HL-60/S4 treated with retinoic acid at 250 ng/mL for 4 days and 3 days (cell line): ENCODE data around the gene SDK1.
"Not testable (repeated sequence)": the region's sequence is repeated elsewhere in the genome, so short reads cannot be mapped to it uniquely, and the experiment has no call there.

Experiments
- in situ Hi-C: fragments of 300-500 bp; cut with MboI; formaldehyde crosslinking; loops from 2 replicates; pipeline ENCODE4 v1.7.0; 2022; ENCODE audit warnings: low sequenced_read_pairs

Gene SDK1

DNA sequence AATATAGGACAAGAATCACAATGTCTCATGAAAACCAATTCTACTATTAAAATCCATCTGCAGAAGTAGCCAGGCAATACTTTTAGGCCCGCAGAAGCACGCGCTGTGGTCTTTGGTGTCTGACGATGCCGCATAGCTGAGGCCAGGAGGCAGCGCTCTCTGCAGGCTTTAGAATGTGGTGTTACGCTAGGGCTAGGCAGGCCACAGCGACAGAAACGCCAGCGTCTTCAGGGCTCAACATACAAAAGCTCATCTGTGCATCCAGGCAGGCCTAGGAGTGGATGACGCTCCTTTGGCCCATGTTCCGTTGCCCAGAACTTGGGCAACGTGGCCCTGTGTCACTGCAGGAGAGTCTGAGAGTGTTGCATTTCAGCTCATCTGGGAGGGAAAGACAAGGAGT is 779.9 kb downstream of the SDK1 start:
- in situ Hi-C loops: no loop called here

GRCh38 chr7:4083513-4083912 is 782.5 kb downstream of the SDK1 start:
- in situ Hi-C loops: no loop called here

DNA sequence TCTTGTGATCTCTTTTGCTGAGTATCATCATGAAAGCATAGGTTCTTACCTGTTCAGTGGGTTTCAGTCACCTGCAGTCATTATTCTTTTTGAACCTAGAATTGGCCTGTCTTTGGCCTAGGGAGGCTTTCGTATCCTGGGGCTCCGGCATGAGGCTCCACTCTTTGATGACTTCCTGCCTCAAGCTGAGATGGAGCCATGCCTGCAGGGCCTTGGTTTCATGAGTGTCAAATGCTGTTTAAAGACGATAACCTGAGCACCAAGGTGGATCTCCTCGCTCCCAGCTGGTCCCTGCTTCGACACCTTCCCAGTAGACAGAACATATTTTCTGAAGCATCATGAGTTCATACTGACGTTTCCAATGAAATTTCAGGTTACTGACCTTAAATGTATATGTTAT is 783.2 kb downstream of the SDK1 start:
- in situ Hi-C loops: no loop called here

GRCh38 chr7:4085937-4086691 is 785.1 kb downstream of the SDK1 start:
- in situ Hi-C loops: no loop called here

DNA sequence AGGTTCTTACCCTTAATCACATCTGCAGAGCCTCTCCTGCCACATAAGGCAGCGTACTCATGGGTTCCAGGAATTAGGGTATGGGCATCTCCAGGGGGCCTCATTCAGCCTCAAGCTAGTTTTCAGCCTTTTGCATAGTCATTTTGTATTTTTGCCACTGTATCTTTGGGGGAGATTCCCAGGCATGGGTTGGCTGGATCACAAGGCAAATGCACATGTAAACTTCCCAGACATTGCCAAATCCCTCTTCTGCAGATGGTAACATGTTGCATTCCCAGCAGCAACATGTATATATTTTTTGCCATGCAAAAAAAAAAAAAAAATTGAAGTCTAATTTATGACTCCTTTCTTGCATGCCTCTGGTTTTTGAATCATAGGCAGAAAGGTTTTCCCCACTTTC is 785.7 kb downstream of the SDK1 start:
- in situ Hi-C loops: no loop called here

- in situ Hi-C loops: no loop called here
These were observed 790.7 kb downstream of the SDK1 start for GRCh38 chr7:4091767-4092166.

GRCh38 chr7:4093035-4093434 is 792.0 kb downstream of the SDK1 start:
- in situ Hi-C loops: no loop called here

GRCh38 chr7:4093483-4093882 is 792.4 kb downstream of the SDK1 start:
- in situ Hi-C loops: no loop called here

DNA sequence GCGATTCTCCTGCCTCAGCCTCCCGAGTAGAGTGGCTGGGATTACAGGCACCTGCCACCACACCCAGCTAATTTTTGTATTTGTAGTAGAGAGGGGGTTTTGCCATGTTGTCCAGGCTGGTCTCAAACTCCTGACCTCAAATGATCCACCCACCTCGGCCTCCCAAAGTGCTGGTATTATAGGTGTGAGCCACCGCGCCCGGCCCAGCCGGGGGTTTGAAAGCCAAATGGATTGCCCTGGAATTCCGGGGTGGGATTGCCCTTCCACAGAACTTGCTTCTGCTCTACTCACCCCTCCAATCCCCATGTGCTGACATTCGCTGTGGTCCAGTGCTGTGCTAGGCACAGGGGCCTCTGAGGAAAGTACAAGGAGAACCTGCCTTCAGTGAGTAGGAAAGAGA is 793.1 kb downstream of the SDK1 start:
- in situ Hi-C loops: not testable (repeated sequence)

DNA sequence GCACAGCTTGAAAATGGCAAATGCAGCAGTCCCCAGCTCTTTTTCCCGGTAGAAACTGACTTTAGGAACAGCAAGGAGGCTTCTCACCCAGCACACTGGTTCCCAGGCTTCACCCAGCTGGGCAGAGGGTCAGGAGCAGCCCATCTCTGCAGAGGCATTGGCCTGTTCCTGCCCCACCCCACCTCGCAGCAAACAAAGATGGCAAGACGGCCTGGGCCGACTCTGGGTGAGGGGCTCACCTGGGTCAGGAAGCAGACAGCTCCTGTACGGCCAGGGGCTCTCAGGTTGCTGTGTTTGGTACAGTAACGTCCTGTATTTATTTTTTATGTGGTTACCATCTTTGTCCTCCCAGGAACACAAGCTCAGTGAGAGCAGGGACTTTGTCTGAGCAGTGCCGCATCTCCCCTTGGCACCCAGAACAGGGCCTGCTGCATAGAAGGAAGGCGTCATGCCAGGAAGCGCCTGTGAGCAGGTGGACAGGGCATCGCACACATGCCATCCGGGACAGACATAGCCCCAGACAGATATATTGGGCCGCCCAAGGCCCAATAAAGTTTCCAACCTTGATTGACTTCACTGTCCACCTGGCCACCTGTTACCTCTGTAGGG is 796.1 kb downstream of the SDK1 start:
- in situ Hi-C loops: no loop called here

- in situ Hi-C loops: no loop called here
These were observed 797.1 kb downstream of the SDK1 start for GRCh38 chr7:4098169-4098568.

GRCh38 chr7:4099651-4100050 is 798.6 kb downstream of the SDK1 start:
- in situ Hi-C loops: no loop called here

DNA sequence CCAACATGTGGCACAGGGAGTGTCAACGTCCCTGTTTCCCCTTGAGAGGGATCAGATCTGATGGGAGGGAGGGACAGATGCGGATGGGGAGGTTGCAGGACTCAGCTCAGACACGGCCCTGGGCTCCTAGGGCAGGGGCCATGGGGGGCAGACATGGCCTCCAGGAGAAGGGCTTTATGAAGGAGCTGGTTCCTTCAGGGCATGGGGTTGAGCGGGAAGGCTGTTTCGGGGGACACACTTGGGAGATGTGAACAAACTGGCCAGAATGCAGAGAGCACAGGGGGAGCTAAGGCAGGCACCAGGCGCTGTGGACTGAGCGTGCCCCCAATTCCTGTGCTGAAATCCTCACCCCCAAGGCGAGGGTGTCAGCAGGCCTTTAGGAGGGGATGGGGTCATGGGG is 799.1 kb downstream of the SDK1 start:
- in situ Hi-C loops: no loop called here

DNA sequence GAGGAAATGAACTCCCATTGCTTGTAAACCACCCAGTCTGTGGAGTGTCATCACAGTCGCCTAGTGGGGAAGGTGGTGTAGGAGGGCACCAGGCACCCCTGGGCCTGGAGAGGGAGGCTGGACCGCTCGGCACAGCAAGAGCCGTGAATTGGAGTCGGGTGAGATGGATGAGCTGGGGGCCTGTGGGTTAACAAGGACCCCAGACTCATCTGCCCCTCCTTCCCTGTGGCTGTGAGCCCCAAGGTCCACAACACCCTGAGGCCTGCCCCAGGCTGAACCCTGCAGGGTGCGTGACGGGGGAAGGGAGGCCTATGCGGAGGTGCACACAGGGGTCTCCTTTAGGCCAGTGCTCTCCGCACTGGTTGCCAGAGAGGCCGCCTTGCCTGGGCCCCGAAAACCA is 799.6 kb downstream of the SDK1 start:
- in situ Hi-C loops: no loop called here

DNA sequence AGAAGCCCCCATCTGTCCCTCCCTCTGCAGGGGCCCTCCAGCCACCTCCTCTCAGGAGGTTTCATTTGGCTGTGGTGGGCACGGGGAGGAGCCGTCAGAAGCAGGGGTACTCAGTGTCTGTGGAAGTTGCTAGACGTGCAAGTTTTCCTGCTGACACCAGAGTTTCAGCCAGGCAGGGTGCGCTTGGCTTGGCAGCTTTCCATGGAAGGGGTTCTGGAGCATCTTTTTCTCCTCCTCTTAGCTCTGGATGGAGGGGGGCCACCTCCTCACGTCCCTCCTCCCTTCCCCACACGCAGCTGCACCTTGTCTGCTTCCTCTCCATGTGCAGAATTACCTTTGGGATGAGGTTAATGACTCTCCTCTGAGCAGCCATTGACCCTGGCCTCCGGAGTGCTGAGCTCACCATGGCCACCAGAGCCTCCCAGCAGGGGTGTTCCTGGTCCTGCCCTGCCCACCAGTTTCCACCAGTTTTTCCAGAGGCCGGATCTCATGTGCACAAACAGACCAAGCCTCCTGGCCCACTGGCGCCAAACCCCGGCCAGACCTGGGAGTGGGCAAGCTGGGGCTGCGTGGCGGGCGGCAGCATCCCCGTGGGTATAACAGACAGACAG is 801.3 kb downstream of the SDK1 start:
- in situ Hi-C loops: no loop called here

GRCh38 chr7:4103352-4104091 is 802.5 kb downstream of the SDK1 start:
- in situ Hi-C loops: no loop called here

DNA sequence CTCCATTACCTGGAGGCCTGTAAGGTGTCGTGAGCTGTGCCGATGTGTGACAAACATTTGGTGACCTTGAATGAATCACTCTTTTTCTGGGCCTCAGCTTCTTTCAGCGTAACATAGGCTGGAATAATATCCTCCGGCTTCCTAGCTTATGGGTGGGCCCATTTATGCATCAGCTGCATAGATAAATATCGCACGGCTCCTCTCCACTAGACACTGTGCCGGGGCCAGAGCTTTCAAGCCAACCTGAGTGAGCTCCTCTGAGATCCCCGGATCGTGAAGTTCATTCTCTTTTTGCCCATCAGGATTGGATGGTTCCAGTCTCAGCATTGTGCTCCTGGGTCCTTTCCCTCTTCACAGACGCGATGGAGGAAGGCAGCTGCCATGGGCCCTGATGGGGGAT is 806.8 kb downstream of the SDK1 start:
- in situ Hi-C loops: no loop called here

GRCh38 chr7:4108951-4109350 is 807.9 kb downstream of the SDK1 start:
- in situ Hi-C loops: no loop called here

DNA sequence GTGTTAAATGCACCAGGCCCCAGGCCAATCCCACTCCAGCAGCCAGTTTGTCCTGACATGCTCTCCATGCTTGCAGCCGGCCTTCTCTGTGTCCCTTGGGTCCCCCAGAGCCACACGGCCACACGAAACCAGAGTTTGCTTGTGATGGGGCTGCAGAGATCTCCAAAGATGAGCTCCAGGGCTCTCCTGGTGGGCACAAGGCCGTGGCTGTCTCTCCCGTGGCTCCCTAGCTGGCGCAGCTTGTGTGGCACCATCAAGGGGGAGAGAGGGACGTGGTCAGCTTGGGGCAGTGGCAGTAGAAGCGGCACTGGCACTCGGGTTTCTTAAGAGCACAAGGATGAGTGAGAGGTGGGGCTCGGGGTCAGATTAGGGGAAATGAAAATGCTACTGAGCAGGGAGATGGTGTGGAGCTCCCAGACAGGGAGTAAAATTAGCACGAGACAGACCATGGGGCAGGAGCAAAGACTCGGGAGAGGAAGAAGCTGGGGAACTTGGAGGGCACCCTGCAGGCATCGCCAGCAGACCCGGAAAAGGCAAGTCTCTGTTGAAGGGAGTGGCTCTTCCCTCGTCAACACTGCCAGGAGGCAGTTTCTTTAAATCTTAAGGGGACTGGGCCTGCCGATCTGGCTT is 808.5 kb downstream of the SDK1 start:
- in situ Hi-C loops: no loop called here

- in situ Hi-C loops: no loop called here
These were observed 809.4 kb downstream of the SDK1 start for GRCh38 chr7:4110438-4110837.

GRCh38 chr7:4111166-4111565 is 810.1 kb downstream of the SDK1 start:
- in situ Hi-C loops: no loop called here
